Measurements from ENCODE around the gene SNAPIN.

Gene SNAPIN

GRCh38 chr1:153626904-153627714, 31.4 kb upstream of the SNAPIN start, which contains the start of gene S100A13:
Gene S100A13 (minus strand): TSS chr1:153627505. CDS start chr1:153626472, 1,033 bp downstream.
- no peak for DNase-seq (ENCODE audit: insufficient read length, low spot score)
- no peak for FAIRE-seq
- TF ChIP-seq CTCF (IDR thresholded peaks at IDR 0.05; ENCODE audit: insufficient read depth, missing control alignments), result no peak

- TF ChIP-seq CTCF (IDR thresholded peaks at IDR 0.05; ENCODE audit: insufficient read depth, missing control alignments), result no peak
- DNase-seq (ENCODE audit: insufficient read length, low spot score), result no peak
- no peak for FAIRE-seq
Observed at GRCh38 chr1:153627715-153628626, 30.5 kb upstream of the SNAPIN start, which contains the start of gene S100A1. Gene S100A1 (plus strand): TSS chr1:153628434. CDS start chr1:153630522, 2,088 bp downstream.

GRCh38 chr1:153628638-153629342, 29.7 kb upstream of the SNAPIN start:
- no peak for TF ChIP-seq CTCF (IDR thresholded peaks at IDR 0.05; ENCODE audit: insufficient read depth, missing control alignments)
- DNase-seq (ENCODE audit: insufficient read length, low spot score) (no peak), FAIRE-seq (no peak)

GRCh38 chr1:153629343-153629665, 29.2 kb upstream of the SNAPIN start:
- FAIRE-seq (no peak), DNase-seq (ENCODE audit: insufficient read length, low spot score) (no peak)
- no peak for TF ChIP-seq CTCF (IDR thresholded peaks at IDR 0.05; ENCODE audit: insufficient read depth, missing control alignments)

- no peak for FAIRE-seq
- no peak for TF ChIP-seq CTCF (IDR thresholded peaks at IDR 0.05; ENCODE audit: insufficient read depth, missing control alignments)
- DNase-seq (ENCODE audit: insufficient read length, low spot score), result no peak
Observed at GRCh38 chr1:153629971-153630370, 28.5 kb upstream of the SNAPIN start.

- FAIRE-seq (no peak), DNase-seq (ENCODE audit: insufficient read length, low spot score) (no peak)
- TF ChIP-seq CTCF (IDR thresholded peaks at IDR 0.05; ENCODE audit: insufficient read depth, missing control alignments), result no peak
Observed at GRCh38 chr1:153630384-153630783, 28.1 kb upstream of the SNAPIN start.
